ENCODE results near the gene SDK1. TPM values are rescaled to one million over a fixed set of nuclear protein-coding genes. Genes with fewer than 3 reads are reported as not detected.
A peak's percentile ranks its signal among the peaks of the same experiment; 100 is the strongest.

The SDK1 gene
- total RNA-seq, 2 donors from 2014 or later: 19.8 to 32.4 TPM

GRCh38 chr7:3309956-3310355 lies 8.9 kb downstream of the SDK1 start:
- 93 to 100% methylated on average over 1 of the region's 1 CpG for WGBS, 2 donors

GRCh38 chr7:3310884-3311283 lies 9.8 kb downstream of the SDK1 start:
- 92 to 96% methylated on average over 3 of the region's 3 CpGs for WGBS, 2 donors
- ATAC-seq: no peak

More at GRCh38 chr7:3309956-3310355, 8.9 kb downstream of the SDK1 start:
- TF ChIP-seq POLR2A (IDR thresholded peaks at IDR 0.05): no peak
- TF ChIP-seq CTCF (IDR thresholded peaks at IDR 0.05): no peak
- Histone ChIP-seq H3K4me3 (no peak overlapping the region), H3K27me3 (no peaks in the 10 kb centered on the region), H3K4me1 (peaks cover 6% of the 10 kb centered on the region), H3K36me3 (replicated peaks in 1 of 2; ENCODE audit: insufficient read depth in 1 of 2, low read depth in 2 of 2) (no peaks in the 10 kb centered on the region), H3K27ac (no peak overlapping the region), H3K9me3 (no peaks in the 10 kb centered on the region)
- no peak for DNase-seq
- intact Hi-C loops (cut with DNase I): no loop called here
- ATAC-seq: no peak

GRCh38 chr7:3312583-3312982 lies 11.5 kb downstream of the SDK1 start:
- TF ChIP-seq POLR2A (IDR thresholded peaks at IDR 0.05): no peak
- no peak for TF ChIP-seq CTCF (IDR thresholded peaks at IDR 0.05)
- peaks cover under 1% of the 10 kb centered on the region for H3K4me1 ChIP-seq
- H3K27ac ChIP-seq: no peak overlapping the region
- WGBS, 2 donors: 82% methylated on average over 2 of the region's 2 CpGs
- intact Hi-C loops (cut with DNase I): no loop called here
- ATAC-seq: no peak
- no peak for DNase-seq
- H3K4me3 ChIP-seq: no peak overlapping the region
- no peaks in the 10 kb centered on the region for H3K27me3 ChIP-seq
- no peaks in the 10 kb centered on the region for H3K36me3 ChIP-seq (replicated peaks in 1 of 2; ENCODE audit: insufficient read depth in 1 of 2, low read depth in 2 of 2)
- H3K9me3 ChIP-seq: no peaks in the 10 kb centered on the region

More at GRCh38 chr7:3310884-3311283, 9.8 kb downstream of the SDK1 start:
- no peak overlapping the region for H3K27ac ChIP-seq
- no peak for DNase-seq
- H3K9me3 ChIP-seq: no peaks in the 10 kb centered on the region
- intact Hi-C loops (cut with DNase I): no loop called here
- no peaks in the 10 kb centered on the region for H3K27me3 ChIP-seq
- TF ChIP-seq POLR2A (IDR thresholded peaks at IDR 0.05) (no peak), CTCF (IDR thresholded peaks at IDR 0.05) (no peak)
- H3K36me3 ChIP-seq (replicated peaks in 1 of 2; ENCODE audit: insufficient read depth in 1 of 2, low read depth in 2 of 2): no peaks in the 10 kb centered on the region
- H3K4me1 ChIP-seq: peaks cover 6% of the 10 kb centered on the region
- no peak overlapping the region for H3K4me3 ChIP-seq

- no peaks in the 10 kb centered on the region for H3K27me3 ChIP-seq
- TF ChIP-seq POLR2A (IDR thresholded peaks at IDR 0.05) (no peak), CTCF (IDR thresholded peaks at IDR 0.05) (no peak)
- no peaks in the 10 kb centered on the region for H3K4me1 ChIP-seq
- ATAC-seq (no peak), DNase-seq (no peak)
- no peak overlapping the region for H3K4me3 ChIP-seq
- H3K9me3 ChIP-seq: no peaks in the 10 kb centered on the region
- intact Hi-C loops (cut with DNase I): no loop called here
- 67 to 84% methylated on average over 4 of the region's 4 CpGs for WGBS, 2 donors
- no peaks in the 10 kb centered on the region for H3K36me3 ChIP-seq (replicated peaks in 1 of 2; ENCODE audit: insufficient read depth in 1 of 2, low read depth in 2 of 2)
- no peak overlapping the region for H3K27ac ChIP-seq
These were observed 17.8 kb downstream of the SDK1 start for GRCh38 chr7:3318874-3319273.

GRCh38 chr7:3321206-3321605 lies 20.2 kb downstream of the SDK1 start:
- Histone ChIP-seq H3K4me3 (no peak overlapping the region), H3K36me3 (replicated peaks in 1 of 2; ENCODE audit: insufficient read depth in 1 of 2, low read depth in 2 of 2) (no peaks in the 10 kb centered on the region), H3K27me3 (no peaks in the 10 kb centered on the region), H3K27ac (no peak overlapping the region), H3K9me3 (no peaks in the 10 kb centered on the region), H3K4me1 (no peaks in the 10 kb centered on the region)
- TF ChIP-seq CTCF (IDR thresholded peaks at IDR 0.05): no peak
- no peak for TF ChIP-seq POLR2A (IDR thresholded peaks at IDR 0.05)
- 40 to 61% methylated on average over 4 of the region's 4 CpGs for WGBS, 2 donors
- intact Hi-C loops (cut with DNase I): no loop called here
- ATAC-seq (peak; percentile 45), DNase-seq (peak in 2 of 4 donors; percentile 20 to 39)

All from body of pancreas (tissue), 4 donors.